Testis (tissue), 3 donors: ENCODE measurements around the gene ATG5. TPM values are rescaled to one million over a fixed set of nuclear protein-coding genes. Genes with fewer than 3 reads are reported as not detected.

Source experiments
- DNase-seq: peaks from one replicate; pipeline ENCODE4 v3.0.0-alpha.2; 2019
- H3K27ac ChIP-seq, 2 donors: fragments of 200-600 bp; sonication (generic); one replicate each; pipeline ENCODE4 v1.5.1; 2019
- H3K27me3 ChIP-seq: fragments of 200-600 bp; sonication (generic); one replicate; pipeline ENCODE4 v1.5.1; 2019
- H3K36me3 ChIP-seq: fragments of 200-600 bp; sonication (generic); one replicate; pipeline ENCODE4 v1.5.1; 2017; ENCODE audit warnings: low read depth; ENCODE audit errors: missing control alignments
- H3K4me1 ChIP-seq: fragments of 200-600 bp; sonication (generic); one replicate; pipeline ENCODE4 v1.5.1; 2019
- H3K4me3 ChIP-seq, 2 donors: fragments of 200-600 bp; sonication (generic); one replicate each; pipeline ENCODE4 v1.5.1; 2017 to 2019
- H3K9me3 ChIP-seq: fragments of 200-600 bp; sonication (generic); one replicate; pipeline ENCODE4 v1.5.1; 2017
- CTCF ChIP-seq, 3 experiments: fragments of 450-650 bp in 2 of 3; fragments of 200-600 bp in 1 of 3; sonication (generic) in 1 of 3; IDR thresholded peaks; one replicate each; pipeline ENCODE4 v1.5.1; 2016 to 2019; ENCODE audit warnings: antibody characterized with exemption in 3 of 3, mild to moderate bottlenecking in 2 of 3, moderate library complexity in 1 of 3
- POLR2A ChIP-seq: fragments of 450-650 bp; IDR thresholded peaks from one replicate; pipeline ENCODE4 v1.6.1; 2017; ENCODE audit warnings: antibody characterized with exemption, mild to moderate bottlenecking, moderate library complexity
- WGBS, 2 donors: methylation state at CpG; one replicate each; pipeline ENCODE4 v1.1.5; 2018; 5-methylcytosine and 5-hydroxymethylcytosine counted together
- intact Hi-C: fragments of 100-400 bp; cut with DNase I; formaldehyde crosslinking; loops from one replicate; pipeline ENCODE4 v1.15.1; 2023; ENCODE audit warnings: low total_unique reads
- polyA plus RNA-seq: library from polyadenylated mRNA; stranded (reverse); fragments of 350-450 nt; fragmentation: Illumina TruSeq; extraction: RNeasy Lipid Tissue Mini Kit (QIAGEN cat#74804); gene quantifications from one replicate; pipeline ENCODE4 v1.2.3, GENCODE V29; 2014; ENCODE audit warnings: low read depth, low replicate concordance; ENCODE audit not compliant: insufficient read depth
- total RNA-seq, 2 donors: library from RNA; depleted of rRNA; stranded (reverse); fragments of >200 nt; gene quantifications; one replicate each; pipeline ENCODE4 v1.2.3, GENCODE V29; 2016

ATG5 gene
- total and polyA plus RNA-seq, 3 donors from 2014 or later = 21.5 to 34.9 (median 27.6) TPM

GRCh38 chr6:106158816-106159215 is 166.7 kb downstream of the ATG5 start:
- H3K4me1 ChIP-seq = peaks cover 8% of the 10 kb centered on the region
- DNase-seq = no peak
- no peak overlapping the region for H3K4me3 ChIP-seq
- no peak for TF ChIP-seq CTCF (IDR thresholded peaks at IDR 0.05)
- TF ChIP-seq POLR2A = no peak
- 53 to 100% methylated on average over 1 of the region's 1 CpG for WGBS, 2 donors
- H3K27ac ChIP-seq = no peak overlapping the region
- no peaks in the 10 kb centered on the region for H3K9me3 ChIP-seq
- no peaks in the 10 kb centered on the region for H3K36me3 ChIP-seq
- intact Hi-C loops = no loop called here
- H3K27me3 ChIP-seq = no peaks in the 10 kb centered on the region

- TF ChIP-seq CTCF (IDR thresholded peaks at IDR 0.05) (no peak), POLR2A (no peak)
- DNase-seq = peak; percentile 17
- intact Hi-C loops = no loop called here
- H3K36me3 ChIP-seq = no peaks in the 10 kb centered on the region
- peak overlapping the region in 1 of 2 donors; percentile 6 for H3K27ac ChIP-seq
- H3K27me3 ChIP-seq = no peaks in the 10 kb centered on the region
- H3K4me1 ChIP-seq = peaks cover 8% of the 10 kb centered on the region
- H3K4me3 ChIP-seq = no peak overlapping the region
- no peaks in the 10 kb centered on the region for H3K9me3 ChIP-seq
- 59 to 65% methylated on average over 3 of the region's 3 CpGs for WGBS, 2 donors
These were observed 168.7 kb downstream of the ATG5 start for GRCh38 chr6:106156863-106157262.

- Histone ChIP-seq H3K4me3 (no peak overlapping the region), H3K4me1 (peaks cover 8% of the 10 kb centered on the region), H3K36me3 (no peaks in the 10 kb centered on the region), H3K27me3 (no peaks in the 10 kb centered on the region), H3K27ac (peak overlapping the region in 1 of 2 donors; percentile 6), H3K9me3 (no peaks in the 10 kb centered on the region)
- DNase-seq = no peak
- intact Hi-C loops = no loop called here
- TF ChIP-seq POLR2A = no peak
- TF ChIP-seq CTCF (IDR thresholded peaks at IDR 0.05) = no peak
- 89 to 91% methylated on average over 3 of the region's 3 CpGs for WGBS, 2 donors
These were observed 169.1 kb downstream of the ATG5 start for GRCh38 chr6:106156413-106156812.

- Histone ChIP-seq H3K36me3 (no peaks in the 10 kb centered on the region), H3K4me1 (peaks cover 8% of the 10 kb centered on the region), H3K9me3 (no peaks in the 10 kb centered on the region), H3K4me3 (no peak overlapping the region), H3K27ac (no peak overlapping the region), H3K27me3 (no peaks in the 10 kb centered on the region)
- no peak for TF ChIP-seq POLR2A
- no peak for TF ChIP-seq CTCF (IDR thresholded peaks at IDR 0.05)
- intact Hi-C loops = no loop called here
- no peak for DNase-seq
- 75 to 79% methylated on average over 12 of the region's 12 CpGs for whole genome bisulfite sequencing, 2 donors
These were observed 170.2 kb downstream of the ATG5 start for GRCh38 chr6:106155219-106155830.

DNA sequence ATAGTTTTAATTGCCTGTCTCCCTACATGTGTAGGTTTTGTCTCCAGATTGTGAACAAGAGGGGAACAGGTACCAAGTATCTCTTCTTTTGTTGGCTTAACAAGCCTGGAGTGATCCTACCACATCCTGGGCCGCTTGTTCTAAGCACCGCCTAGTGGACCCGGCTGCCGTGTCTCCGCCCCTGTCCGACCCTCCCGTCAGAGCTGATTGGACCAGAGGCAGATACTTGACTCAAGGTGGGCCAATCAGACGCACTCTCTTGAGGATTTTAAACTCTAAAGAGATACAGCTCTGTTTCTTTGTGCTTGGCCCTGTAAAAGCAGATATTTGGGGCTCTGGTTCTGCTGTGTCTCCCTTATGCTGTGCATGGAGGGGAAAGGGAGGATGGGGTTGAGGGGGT is 171.2 kb downstream of the ATG5 start:
- 62 to 84% methylated on average over 8 of the region's 8 CpGs for whole genome bisulfite sequencing, 2 donors
- no peak for TF ChIP-seq POLR2A

More for the DNA sequence above, 171.2 kb downstream of the ATG5 start:
- no peaks in the 10 kb centered on the region for H3K9me3 ChIP-seq
- intact Hi-C loops = no loop called here
- peaks cover 8% of the 10 kb centered on the region for H3K4me1 ChIP-seq
- no peak overlapping the region for H3K27ac ChIP-seq
- H3K4me3 ChIP-seq = no peak overlapping the region
- peak; percentile 59 for DNase-seq
- no peaks in the 10 kb centered on the region for H3K36me3 ChIP-seq
- no peaks in the 10 kb centered on the region for H3K27me3 ChIP-seq
